GM12878 (cell line): Measurements from ENCODE around the gene TAF10. TPM values are rescaled to one million over a fixed set of nuclear protein-coding genes. Genes with fewer than 3 reads are reported as not detected.

Experiments used
- ATAC-seq: fragments of 200-7000 bp; cut with Tn5 transposase; 3 replicates; pipeline ENCODE4 v1.9.1; 2020; ENCODE audit warnings: mild to moderate bottlenecking, moderate library complexity
- BruUV-seq: library from RNA; stranded (reverse); fragments of 400-500 nt; replicated peaks from 2 replicates; lab custom pipeline; 2021; lab: Mats Ljungman, UMichigan
- CTCF ChIA-PET: fragments of 300-600 bp; sonication (Branson Sonifier 250); formaldehyde crosslinking; extraction: SDS; loops from one replicate; lab custom pipeline; 2021; ENCODE audit warnings: inconsistent platforms; lab: Yijun Ruan, JAX
- POLR2A ChIA-PET: fragments of 350-600 bp; formaldehyde crosslinking; extraction: SDS; loops from one replicate; lab custom pipeline; 2021; ENCODE audit warnings: inconsistent platforms; lab: Charles Lee
- RAD21 ChIA-PET: fragments of 300-600 bp; sonication (Branson Sonifier 250); formaldehyde crosslinking; loops from one replicate; lab custom pipeline; 2023; ENCODE audit warnings: antibody characterized with exemption; ENCODE audit not compliant: unreplicated experiment; lab: Charles Lee
- SMC1A ChIA-PET: fragments of 300-600 bp; sonication (Branson Sonifier 250); formaldehyde crosslinking; loops from one replicate; lab custom pipeline; 2023; ENCODE audit not compliant: unreplicated experiment, uncharacterized antibody; lab: Charles Lee
- DNase-seq: peaks from one replicate; pipeline ENCODE4 v3.0.0-alpha.2; 2011; ENCODE audit warnings: low read depth, low spot score
- FAIRE-seq: peaks from 3 replicates; lab custom pipeline; 2011; peaks lifted over from hg19 to GRCh38; lab: Jason Lieb, UNC
- H2AFZ ChIP-seq: 2 replicates; pipeline ENCODE4 v1.6.0; 2011; ENCODE audit warnings: low read depth, low read length, control low read depth; ENCODE audit not compliant: control insufficient read depth
- H3K27ac ChIP-seq: 2 replicates; pipeline ENCODE4 v1.5.1; 2011; ENCODE audit warnings: control low read depth; ENCODE audit not compliant: control insufficient read depth, insufficient read depth
- H3K27me3 ChIP-seq, 2 experiments: replicated peaks in 1 of 2; 2 replicates each; pipeline versions ENCODE4 v1.6.0 to v1.6.1; 2011; ENCODE audit warnings: low read length in 1 of 2; ENCODE audit not compliant: control insufficient read depth in 2 of 2, insufficient read depth in 2 of 2
- H3K36me3 ChIP-seq, 2 experiments: 2 replicates each; pipeline ENCODE4 v1.5.1; 2011; ENCODE audit warnings: low read length in 1 of 2; ENCODE audit not compliant: control insufficient read depth in 2 of 2, insufficient read depth in 2 of 2
- H3K4me1 ChIP-seq: 2 replicates; pipeline ENCODE4 v1.6.1; 2011; ENCODE audit warnings: mild to moderate bottlenecking, low read length, moderate library complexity, mixed read lengths; ENCODE audit not compliant: control insufficient read depth, insufficient read depth
- H3K4me2 ChIP-seq: 2 replicates; pipeline ENCODE4 v1.6.0; 2011; ENCODE audit warnings: control low read depth; ENCODE audit not compliant: control insufficient read depth, insufficient read depth
- H3K4me3 ChIP-seq: fragments of 200-600 bp; sonication (generic); 2 replicates; pipeline ENCODE4 v1.5.1; 2016
- H3K79me2 ChIP-seq: 2 replicates; pipeline ENCODE4 v1.6.0; 2011; ENCODE audit warnings: low read length; ENCODE audit not compliant: control insufficient read depth, insufficient read depth
- H3K9ac ChIP-seq: 2 replicates; pipeline ENCODE4 v1.8.0; 2011; ENCODE audit warnings: low read length, control low read depth, mixed read lengths; ENCODE audit not compliant: control insufficient read depth, insufficient read depth
- H3K9me3 ChIP-seq: replicated peaks from 3 replicates; pipeline ENCODE4 v1.5.1; 2011; ENCODE audit warnings: mild to moderate bottlenecking, low read length; ENCODE audit not compliant: control insufficient read depth, insufficient read depth
- H4K20me1 ChIP-seq: 2 replicates; pipeline ENCODE4 v1.6.0; 2011; ENCODE audit not compliant: control insufficient read depth, insufficient read depth
- KAT2A ChIP-seq: conservative IDR thresholded peaks from 2 replicates; pipeline ENCODE4 v1.6.1; 2011; ENCODE audit warnings: low read depth, low read length; ENCODE audit not compliant: control insufficient read depth
- KDM1A ChIP-seq: fragments of 200-600 bp; sonication (generic); IDR thresholded peaks from 2 replicates; pipeline ENCODE4 v1.6.1; 2016; ENCODE audit warnings: borderline replicate concordance
- MEF2A ChIP-seq: IDR thresholded peaks from 2 replicates; pipeline ENCODE4 v1.6.1; 2011; ENCODE audit warnings: low read depth, mild to moderate bottlenecking, low read length, moderate library complexity; ENCODE audit not compliant: insufficient read depth
- MYC ChIP-seq: IDR thresholded peaks from 2 replicates; pipeline ENCODE4 v1.6.1; 2011; ENCODE audit warnings: mild to moderate bottlenecking, low read length, moderate library complexity, inconsistent platforms; ENCODE audit not compliant: insufficient read depth, insufficient replicate concordance, insufficient read length, severe bottlenecking
- NFIC ChIP-seq: IDR thresholded peaks from 2 replicates; pipeline ENCODE4 v1.6.1; 2012; ENCODE audit warnings: low read depth, mild to moderate bottlenecking, inconsistent platforms, low read length, moderate library complexity
- NR2F1 ChIP-seq: fragments of 450-650 bp; conservative IDR thresholded peaks from 2 replicates; pipeline ENCODE4 v1.6.1; 2017; ENCODE audit warnings: mild to moderate bottlenecking
- RAD51 ChIP-seq: fragments of 450-650 bp; IDR thresholded peaks from 2 replicates; pipeline ENCODE4 v1.6.1; 2016; ENCODE audit warnings: moderate library complexity, mild to moderate bottlenecking, inconsistent platforms
- SMAD1 ChIP-seq: fragments of 450-650 bp; IDR thresholded peaks from 2 replicates; pipeline ENCODE4 v1.6.1; 2018; ENCODE audit warnings: mild to moderate bottlenecking, low read depth; ENCODE audit not compliant: partially characterized antibody
- SPI1 ChIP-seq: IDR thresholded peaks from 2 replicates; pipeline ENCODE4 v1.6.1; 2011; ENCODE audit warnings: low read depth, mild to moderate bottlenecking, low read length, moderate library complexity, borderline replicate concordance; ENCODE audit not compliant: insufficient read depth
- SREBF1 ChIP-seq: IDR thresholded peaks from 2 replicates; pipeline ENCODE4 v1.6.1; 2012; ENCODE audit warnings: mild to moderate bottlenecking, low read length
- TCF7 ChIP-seq: IDR thresholded peaks from 2 replicates; pipeline ENCODE4 v1.6.1; 2014; ENCODE audit warnings: antibody characterized with exemption, borderline replicate concordance
- ZNF622 ChIP-seq: fragments of 450-650 bp; IDR thresholded peaks from 2 replicates; pipeline ENCODE4 v1.6.1; 2017; ENCODE audit warnings: mild to moderate bottlenecking, inconsistent platforms
- WGBS: methylation state at CpG from one replicate; pipeline ENCODE4 v1.1.6; 2016; ENCODE audit warnings: low lambda C conversion rate; ENCODE audit not compliant: insufficient replicate concordance, insufficient coverage; ENCODE audit errors: missing lambda C conversion rate; 5-methylcytosine and 5-hydroxymethylcytosine counted together
- in situ Hi-C: fragments of 300-500 bp; cut with MboI; formaldehyde crosslinking; loops from 9 replicates; pipeline ENCODE4 v1.14.3; 2018; ENCODE audit warnings: mixed read lengths
- intact Hi-C: fragments of 100-400 bp; cut with micrococcal nuclease; formaldehyde crosslinking; loops from one replicate; pipeline ENCODE4 v1.14.2; 2022; ENCODE audit not compliant: unreplicated experiment
- polyA plus RNA-seq, 11 experiments: library from polyadenylated mRNA; depleted of rRNA in 4 of 11; unstranded in 6 of 11; stranded (reverse) in 5 of 11; fragments of >200 nt; fragmentation: Nextera tagmentation in 4 of 11; fragmentation: Illumina TruSeq in 1 of 11; extraction: Ambion mirVana in 4 of 11; extraction: Trizol in 1 of 11; gene quantifications; 1 replicate in 1 of 11; 2 replicates in 10 of 11; pipeline versions ENCODE4 v1.2.1 to v1.2.3, GENCODE V29; 2011 to 2016; ENCODE audit warnings: inconsistent platforms in 2 of 11, missing spikeins in 2 of 11, low read depth in 1 of 11
- total RNA-seq, 4 experiments: library from RNA; depleted of rRNA in 3 of 4; stranded (reverse); fragments of >200 nt in 3 of 4; fragmentation: Illumina TruSeq in 1 of 4; extraction: Trizol in 1 of 4; gene quantifications; 2 replicates each; pipeline versions ENCODE4 v1.2.1 to v1.2.3, GENCODE V29; 2013 to 2021
- TF ChIP-seq, protein P1 (sequence below): IDR thresholded peaks from 2 replicates; pipeline ENCODE4 v1.6.1; 2011; ENCODE audit warnings: low read depth, mild to moderate bottlenecking, low read length, moderate library complexity, borderline replicate concordance; ENCODE audit errors: extremely low read depth
- TF ChIP-seq, protein P2 (sequence below): IDR thresholded peaks from 2 replicates; pipeline ENCODE4 v1.6.1; 2012; ENCODE audit warnings: low read depth, low read length, improper control_type of control experiment
- TF ChIP-seq, protein P3 (sequence below): fragments of 450-650 bp; IDR thresholded peaks from 2 replicates; pipeline ENCODE4 v1.6.1; 2017; ENCODE audit warnings: antibody characterized with exemption, mild to moderate bottlenecking, moderate library complexity
- TF ChIP-seq, protein P4 (sequence below): fragments of 150-350 bp; IDR thresholded peaks from 2 replicates; pipeline ENCODE4 v1.6.1; 2016; ENCODE audit warnings: low read depth, low read length

Gene TAF10
- total and polyA plus RNA-seq, 10 of the 15 experiments (the other 5 are each of a cell fraction or from before 2014, with no cell fraction given): 26.7 to 251 (median 149) TPM

DNA sequence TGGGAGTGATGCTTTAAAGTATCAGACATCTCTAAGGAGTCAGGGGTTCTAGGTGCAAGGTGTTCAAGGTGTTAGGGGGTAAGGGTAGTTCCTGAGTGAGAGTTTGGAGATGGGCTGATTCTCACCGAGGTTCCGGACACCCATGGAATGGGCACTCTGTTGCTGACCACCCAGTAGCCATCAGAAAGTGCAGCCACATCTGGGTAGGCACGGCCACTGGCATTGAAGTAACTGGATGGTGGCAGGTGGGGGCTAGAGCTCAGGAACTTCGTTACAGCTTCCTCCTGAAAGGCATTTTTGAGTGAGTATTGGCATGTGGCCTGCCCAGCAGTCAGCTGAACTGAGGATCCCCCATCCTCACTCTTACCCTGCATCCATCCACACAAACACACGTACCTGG lies 3.0 kb upstream of the TAF10 start (continued):
- TF ChIP-seq SPI1 (no peak), KDM1A (no peak), TCF7 (no peak), NFIC (no peak)
- TF ChIP-seq, protein P1, sequence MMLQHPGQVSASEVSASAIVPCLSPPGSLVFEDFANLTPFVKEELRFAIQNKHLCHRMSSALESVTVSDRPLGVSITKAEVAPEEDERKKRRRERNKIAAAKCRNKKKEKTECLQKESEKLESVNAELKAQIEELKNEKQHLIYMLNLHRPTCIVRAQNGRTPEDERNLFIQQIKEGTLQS: no peak
- TF ChIP-seq, protein P2, sequence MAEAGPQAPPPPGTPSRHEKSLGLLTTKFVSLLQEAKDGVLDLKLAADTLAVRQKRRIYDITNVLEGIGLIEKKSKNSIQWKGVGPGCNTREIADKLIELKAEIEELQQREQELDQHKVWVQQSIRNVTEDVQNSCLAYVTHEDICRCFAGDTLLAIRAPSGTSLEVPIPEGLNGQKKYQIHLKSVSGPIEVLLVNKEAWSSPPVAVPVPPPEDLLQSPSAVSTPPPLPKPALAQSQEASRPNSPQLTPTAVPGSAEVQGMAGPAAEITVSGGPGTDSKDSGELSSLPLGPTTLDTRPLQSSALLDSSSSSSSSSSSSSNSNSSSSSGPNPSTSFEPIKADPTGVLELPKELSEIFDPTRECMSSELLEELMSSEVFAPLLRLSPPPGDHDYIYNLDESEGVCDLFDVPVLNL: no peak

DNA sequence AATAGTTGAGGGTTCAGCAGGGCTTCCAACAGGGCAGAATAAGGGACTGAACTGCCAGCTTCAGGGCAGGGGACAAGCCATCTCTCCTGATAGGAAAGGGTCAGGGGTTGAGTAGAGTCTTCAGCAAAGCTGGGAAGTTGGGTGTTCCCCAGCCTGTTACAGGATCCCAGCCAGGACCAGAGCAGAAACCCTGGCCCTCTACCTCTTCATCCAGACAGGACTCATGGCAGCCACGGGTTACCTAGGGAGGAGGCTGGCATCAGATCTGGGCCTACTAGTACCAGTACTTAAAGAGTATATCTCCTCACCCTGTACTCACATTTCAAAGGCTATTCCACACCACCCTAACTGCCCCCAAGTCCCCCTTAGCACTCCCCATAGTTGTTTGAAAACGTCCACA lies 2.4 kb upstream of the TAF10 start:
- H3K79me2 ChIP-seq: peaks cover 24% of the 10 kb centered on the region
- in situ Hi-C loops: loop anchor here (10.0 kb wide), 1 partner anchor 910 kb away; no protein-coding TSS in a partner anchor
- TF ChIP-seq, protein P3, sequence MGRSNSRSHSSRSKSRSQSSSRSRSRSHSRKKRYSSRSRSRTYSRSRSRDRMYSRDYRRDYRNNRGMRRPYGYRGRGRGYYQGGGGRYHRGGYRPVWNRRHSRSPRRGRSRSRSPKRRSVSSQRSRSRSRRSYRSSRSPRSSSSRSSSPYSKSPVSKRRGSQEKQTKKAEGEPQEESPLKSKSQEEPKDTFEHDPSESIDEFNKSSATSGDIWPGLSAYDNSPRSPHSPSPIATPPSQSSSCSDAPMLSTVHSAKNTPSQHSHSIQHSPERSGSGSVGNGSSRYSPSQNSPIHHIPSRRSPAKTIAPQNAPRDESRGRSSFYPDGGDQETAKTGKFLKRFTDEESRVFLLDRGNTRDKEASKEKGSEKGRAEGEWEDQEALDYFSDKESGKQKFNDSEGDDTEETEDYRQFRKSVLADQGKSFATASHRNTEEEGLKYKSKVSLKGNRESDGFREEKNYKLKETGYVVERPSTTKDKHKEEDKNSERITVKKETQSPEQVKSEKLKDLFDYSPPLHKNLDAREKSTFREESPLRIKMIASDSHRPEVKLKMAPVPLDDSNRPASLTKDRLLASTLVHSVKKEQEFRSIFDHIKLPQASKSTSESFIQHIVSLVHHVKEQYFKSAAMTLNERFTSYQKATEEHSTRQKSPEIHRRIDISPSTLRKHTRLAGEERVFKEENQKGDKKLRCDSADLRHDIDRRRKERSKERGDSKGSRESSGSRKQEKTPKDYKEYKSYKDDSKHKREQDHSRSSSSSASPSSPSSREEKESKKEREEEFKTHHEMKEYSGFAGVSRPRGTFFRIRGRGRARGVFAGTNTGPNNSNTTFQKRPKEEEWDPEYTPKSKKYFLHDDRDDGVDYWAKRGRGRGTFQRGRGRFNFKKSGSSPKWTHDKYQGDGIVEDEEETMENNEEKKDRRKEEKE: no peak
- TF ChIP-seq KAT2A: no peak
- TF ChIP-seq SMAD1: no peak
- TF ChIP-seq SREBF1: no peak
- TF ChIP-seq RAD51: no peak
- TF ChIP-seq, protein P4, sequence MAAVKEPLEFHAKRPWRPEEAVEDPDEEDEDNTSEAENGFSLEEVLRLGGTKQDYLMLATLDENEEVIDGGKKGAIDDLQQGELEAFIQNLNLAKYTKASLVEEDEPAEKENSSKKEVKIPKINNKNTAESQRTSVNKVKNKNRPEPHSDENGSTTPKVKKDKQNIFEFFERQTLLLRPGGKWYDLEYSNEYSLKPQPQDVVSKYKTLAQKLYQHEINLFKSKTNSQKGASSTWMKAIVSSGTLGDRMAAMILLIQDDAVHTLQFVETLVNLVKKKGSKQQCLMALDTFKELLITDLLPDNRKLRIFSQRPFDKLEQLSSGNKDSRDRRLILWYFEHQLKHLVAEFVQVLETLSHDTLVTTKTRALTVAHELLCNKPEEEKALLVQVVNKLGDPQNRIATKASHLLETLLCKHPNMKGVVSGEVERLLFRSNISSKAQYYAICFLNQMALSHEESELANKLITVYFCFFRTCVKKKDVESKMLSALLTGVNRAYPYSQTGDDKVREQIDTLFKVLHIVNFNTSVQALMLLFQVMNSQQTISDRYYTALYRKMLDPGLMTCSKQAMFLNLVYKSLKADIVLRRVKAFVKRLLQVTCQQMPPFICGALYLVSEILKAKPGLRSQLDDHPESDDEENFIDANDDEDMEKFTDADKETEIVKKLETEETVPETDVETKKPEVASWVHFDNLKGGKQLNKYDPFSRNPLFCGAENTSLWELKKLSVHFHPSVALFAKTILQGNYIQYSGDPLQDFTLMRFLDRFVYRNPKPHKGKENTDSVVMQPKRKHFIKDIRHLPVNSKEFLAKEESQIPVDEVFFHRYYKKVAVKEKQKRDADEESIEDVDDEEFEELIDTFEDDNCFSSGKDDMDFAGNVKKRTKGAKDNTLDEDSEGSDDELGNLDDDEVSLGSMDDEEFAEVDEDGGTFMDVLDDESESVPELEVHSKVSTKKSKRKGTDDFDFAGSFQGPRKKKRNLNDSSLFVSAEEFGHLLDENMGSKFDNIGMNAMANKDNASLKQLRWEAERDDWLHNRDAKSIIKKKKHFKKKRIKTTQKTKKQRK: no peak
- no peak for TF ChIP-seq ZNF622
- TF ChIP-seq MYC: no peak
- TF ChIP-seq MEF2A: no peak
- TF ChIP-seq NR2F1: no peak

More for the DNA sequence above, 2.4 kb upstream of the TAF10 start:
- Histone ChIP-seq H3K27me3 (no peaks in the 10 kb centered on the region), H3K4me1 (peaks cover 21% of the 10 kb centered on the region), H3K4me3 (no peak overlapping the region), H2AFZ (no peak overlapping the region), H3K27ac (no peak overlapping the region), H3K4me2 (no peak overlapping the region), H3K9me3 (no peaks in the 10 kb centered on the region), H3K9ac (no peak overlapping the region), H3K36me3 (peaks cover 10 to 23% of the 10 kb centered on the region in 2 experiments), H4K20me1 (no peaks in the 10 kb centered on the region)
- intact Hi-C loops: loop anchor here (5.0 to 10.0 kb wide), 2 partner anchors 133 to 910 kb away; no protein-coding TSS in a partner anchor
- ChIA-PET SMC1A (no interaction called here), RAD21 (interaction anchor here (0.5 kb wide), 1 partner anchor 21 kb away, joined by 3 read pairs; no protein-coding TSS in a partner anchor), CTCF (interaction anchor here (0.6 kb wide), 1 partner anchor 903 kb away, joined by 3 read pairs; no protein-coding TSS in a partner anchor), POLR2A (no interaction called here)
- BruUV-seq: no TSS peak
- no peak for DNase-seq
- ATAC-seq: no peak
- 67% methylated on average over 2 of the region's 2 CpGs for WGBS
- no peak for FAIRE-seq
